HepG2 (cell line): ENCODE results near the gene PASD1. TPM values are rescaled to one million over a fixed set of nuclear protein-coding genes. Genes with fewer than 3 reads are reported as not detected.

Experiments used
- ATAC-seq: fragments of 200-7000 bp; cut with Tn5 transposase; 3 replicates; pipeline ENCODE4 v1.9.1; 2020; ENCODE audit warnings: mild to moderate bottlenecking, moderate library complexity
- BruUV-seq: library from RNA; stranded (reverse); fragments of 400-500 nt; replicated peaks from 2 replicates; lab custom pipeline; 2021; lab: Mats Ljungman, UMichigan
- CTCF ChIA-PET: fragments of 300-600 bp; formaldehyde crosslinking; extraction: SDS; loops from one replicate; lab custom pipeline; 2021; ENCODE audit warnings: low total read pairs, inconsistent platforms, low intra/inter-chr PET ratio; lab: Yijun Ruan, JAX
- POLR2A ChIA-PET: fragments of 350-600 bp; sonication (Branson Sonifier 250); formaldehyde crosslinking; loops from one replicate; lab custom pipeline; 2020; ENCODE audit warnings: antibody characterized with exemption, inconsistent platforms; lab: Yijun Ruan, JAX
- DNase-seq: peaks from one replicate; pipeline ENCODE4 v3.0.0-alpha.2; 2015; ENCODE audit warnings: low spot score
- FAIRE-seq: peaks from 3 replicates; lab custom pipeline; 2011; peaks lifted over from hg19 to GRCh38; lab: Jason Lieb, UNC
- H2AFZ ChIP-seq: one replicate; pipeline ENCODE4 v1.6.1; 2011; ENCODE audit warnings: low read length, inconsistent platforms
- H3K27ac ChIP-seq: fragments of 300-600 bp; 3 replicates; pipeline ENCODE4 v1.8.0; 2011; ENCODE audit warnings: mixed run types, mild to moderate bottlenecking, mixed read lengths, low read length, inconsistent platforms; ENCODE audit not compliant: insufficient read depth; ENCODE audit errors: extremely low read length
- H3K27me3 ChIP-seq, 2 experiments: fragments of 200-600 bp in 1 of 2; 2 replicates in 1 of 2; 3 replicates in 1 of 2; pipeline versions ENCODE4 v1.6.0 to v1.8.0; 2011; ENCODE audit warnings: low read length in 2 of 2, mild to moderate bottlenecking in 2 of 2, moderate library complexity in 2 of 2, inconsistent platforms in 1 of 2; ENCODE audit not compliant: insufficient read depth in 2 of 2, control insufficient read depth in 1 of 2
- H3K36me3 ChIP-seq, 2 experiments: fragments of 200-600 bp in 1 of 2; replicated peaks in 1 of 2; 2 replicates in 1 of 2; 3 replicates in 1 of 2; pipeline versions ENCODE4 v1.5.1 to v1.8.0; 2011; ENCODE audit warnings: low read length in 2 of 2, inconsistent platforms in 1 of 2; ENCODE audit not compliant: insufficient read depth in 2 of 2, control insufficient read depth in 1 of 2
- H3K4me1 ChIP-seq: 2 replicates; pipeline ENCODE4 v1.5.1; 2012; ENCODE audit warnings: low read length, inconsistent platforms; ENCODE audit not compliant: insufficient read depth
- H3K4me2 ChIP-seq: 2 replicates; pipeline ENCODE4 v1.6.0; 2011; ENCODE audit warnings: low read depth, low read length, inconsistent platforms
- H3K4me3 ChIP-seq, 3 experiments: fragments of 200-600 bp in 1 of 3; sonication (generic), shearing (Covaris generic) in 1 of 3; replicated peaks in 1 of 3; 2 replicates each; pipeline ENCODE4 v1.5.1; 2011 to 2016; ENCODE audit warnings: low read length in 3 of 3, inconsistent platforms in 2 of 3, low read depth in 2 of 3, mild to moderate bottlenecking in 2 of 3, control low read depth in 1 of 3, mixed read lengths in 1 of 3; ENCODE audit not compliant: insufficient read depth in 1 of 3
- H3K79me2 ChIP-seq: one replicate; pipeline ENCODE4 v1.6.1; 2011; ENCODE audit warnings: low read length, inconsistent platforms; ENCODE audit not compliant: insufficient read depth
- H3K9ac ChIP-seq: 2 replicates; pipeline ENCODE4 v1.6.0; 2011; ENCODE audit warnings: mild to moderate bottlenecking, low read depth, low read length, inconsistent platforms; ENCODE audit not compliant: insufficient read depth
- H3K9me3 ChIP-seq: 2 replicates; pipeline ENCODE4 v1.5.1; 2012; ENCODE audit warnings: mild to moderate bottlenecking, low read length
- H4K20me1 ChIP-seq: 2 replicates; pipeline ENCODE4 v1.6.0; 2011; ENCODE audit warnings: inconsistent platforms, mild to moderate bottlenecking, low read length, moderate library complexity; ENCODE audit not compliant: insufficient read depth
- FOXA1 ChIP-seq, 2 experiments: fragments of 450-650 bp in 1 of 2; sonication (generic) in 1 of 2; formaldehyde crosslinking in 1 of 2; IDR thresholded peaks; 2 replicates each; pipeline versions ENCODE4 v1.4.0 to v1.6.1; 2016 to 2020; ENCODE audit warnings: missing genetic modification reagents in 1 of 2
- FOXM1 ChIP-seq: sonication (generic); formaldehyde crosslinking; IDR thresholded peaks from 2 replicates; pipeline ENCODE4 v1.5.0; 2020; ENCODE audit warnings: missing genetic modification reagents
- GABPA ChIP-seq, 2 experiments: IDR thresholded peaks; 2 replicates each; pipeline ENCODE4 v1.6.1; 2011 to 2016; ENCODE audit warnings: low read depth in 2 of 2, low read length in 1 of 2, missing biosample characterization in 1 of 2, missing genetic modification characterization in 1 of 2
- IKZF1 ChIP-seq: fragments of 450-650 bp; IDR thresholded peaks from 2 replicates; pipeline ENCODE4 v1.7.1; 2016
- ZNF207 ChIP-seq: fragments of 450-650 bp; IDR thresholded peaks from 2 replicates; pipeline ENCODE4 v1.6.1; 2016; ENCODE audit warnings: antibody characterized with exemption, borderline replicate concordance
- ZNF354B ChIP-seq: sonication (generic); formaldehyde crosslinking; IDR thresholded peaks from 2 replicates; pipeline ENCODE4 v1.8.0; 2022; ENCODE audit warnings: mild to moderate bottlenecking, missing genetic modification reagents
- WGBS: methylation state at CpG from one replicate; pipeline ENCODE4 v1.1.6; 2017; ENCODE audit warnings: low lambda C conversion rate; 5-methylcytosine and 5-hydroxymethylcytosine counted together
- in situ Hi-C: cut with HindIII; loops from 2 replicates; pipeline ENCODE4 v1.10.0; 2017; ENCODE audit warnings: low pct_unique_long_range_greater_than_20kb; ENCODE audit not compliant: extremely low pct_ligation_motif_present
- intact Hi-C: fragments of 100-400 bp; cut with micrococcal nuclease; formaldehyde crosslinking; loops from one replicate; pipeline ENCODE4 v1.10.0; 2022; ENCODE audit not compliant: unreplicated experiment
- polyA plus RNA-seq, 8 experiments: library from polyadenylated mRNA; depleted of rRNA in 3 of 8; stranded (reverse) in 7 of 8; unstranded in 1 of 8; fragments of >200 nt; fragmentation: Illumina TruSeq in 4 of 8; extraction: Trizol in 4 of 8; gene quantifications; 2 replicates each; pipeline versions ENCODE4 v1.2.1 to v1.2.3, GENCODE V29; 2011 to 2016; ENCODE audit warnings: low read depth in 4 of 8, missing spikeins in 1 of 8, mixed read lengths in 1 of 8; ENCODE audit not compliant: insufficient read depth in 1 of 8
- total RNA-seq, 5 experiments: library from RNA; depleted of rRNA; stranded (reverse); fragments of >200 nt; fragmentation: Illumina TruSeq; extraction: Trizol; gene quantifications; 2 replicates each; pipeline ENCODE4 v1.2.3, GENCODE V29; 2016; ENCODE audit warnings: low read depth in 1 of 5
- TF ChIP-seq, protein P1 (sequence below): sonication (generic); formaldehyde crosslinking; IDR thresholded peaks from 2 replicates; pipeline ENCODE4 v1.4.0; 2020; ENCODE audit warnings: missing genetic modification reagents; ENCODE audit errors: not compliant biosample characterization
- TF ChIP-seq, protein P2 (sequence below): sonication (generic); formaldehyde crosslinking; IDR thresholded peaks from 2 replicates; pipeline ENCODE4 v1.4.0; 2020; ENCODE audit warnings: missing genetic modification reagents
- TF ChIP-seq, protein P3 (sequence below): sonication (generic); formaldehyde crosslinking; IDR thresholded peaks from 2 replicates; pipeline ENCODE4 v1.4.0; 2020; ENCODE audit warnings: missing genetic modification reagents, borderline replicate concordance

PASD1 gene
- total and polyA plus RNA-seq, 2 of the 13 experiments (the other 11 are each of a cell fraction or from before 2014, with no cell fraction given), result not detected

DNA sequence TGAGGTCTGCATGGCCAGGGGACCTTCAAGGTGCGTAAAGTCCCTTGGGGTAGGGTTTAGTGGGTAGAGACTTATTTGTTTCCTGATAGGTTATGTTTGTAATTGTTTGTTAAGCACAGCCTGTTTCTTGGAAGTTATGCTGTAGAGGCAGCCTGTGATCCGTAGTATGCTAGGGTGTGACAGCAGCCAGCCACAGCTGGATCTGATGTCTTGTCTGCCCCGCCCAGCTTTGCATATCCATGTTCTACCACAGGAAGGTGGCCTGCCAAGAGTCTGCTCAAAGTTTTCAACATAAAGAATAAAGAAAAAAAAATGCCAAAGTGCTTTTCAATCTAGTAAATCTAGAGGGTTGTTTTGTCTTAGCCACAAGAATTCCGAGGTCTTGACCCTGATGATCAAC, 112.7 kb downstream of the PASD1 start (continued):
- TF ChIP-seq, protein P1, sequence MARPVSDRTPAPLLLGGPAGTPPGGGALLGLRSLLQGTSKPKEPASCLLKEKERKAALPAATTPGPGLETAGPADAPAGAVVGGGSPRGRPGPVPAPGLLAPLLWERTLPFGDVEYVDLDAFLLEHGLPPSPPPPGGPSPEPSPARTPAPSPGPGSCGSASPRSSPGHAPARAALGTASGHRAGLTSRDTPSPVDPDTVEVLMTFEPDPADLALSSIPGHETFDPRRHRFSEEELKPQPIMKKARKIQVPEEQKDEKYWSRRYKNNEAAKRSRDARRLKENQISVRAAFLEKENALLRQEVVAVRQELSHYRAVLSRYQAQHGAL (CRISPR knock-in tag), result no peak
- TF ChIP-seq ZNF354B (CRISPR knock-in tag), result no peak
- TF ChIP-seq FOXA1 (IDR thresholded peaks at IDR 0.05), result no peak
- TF ChIP-seq FOXA1 (CRISPR knock-in tag; IDR thresholded peaks at IDR 0.05), result no peak

DNA sequence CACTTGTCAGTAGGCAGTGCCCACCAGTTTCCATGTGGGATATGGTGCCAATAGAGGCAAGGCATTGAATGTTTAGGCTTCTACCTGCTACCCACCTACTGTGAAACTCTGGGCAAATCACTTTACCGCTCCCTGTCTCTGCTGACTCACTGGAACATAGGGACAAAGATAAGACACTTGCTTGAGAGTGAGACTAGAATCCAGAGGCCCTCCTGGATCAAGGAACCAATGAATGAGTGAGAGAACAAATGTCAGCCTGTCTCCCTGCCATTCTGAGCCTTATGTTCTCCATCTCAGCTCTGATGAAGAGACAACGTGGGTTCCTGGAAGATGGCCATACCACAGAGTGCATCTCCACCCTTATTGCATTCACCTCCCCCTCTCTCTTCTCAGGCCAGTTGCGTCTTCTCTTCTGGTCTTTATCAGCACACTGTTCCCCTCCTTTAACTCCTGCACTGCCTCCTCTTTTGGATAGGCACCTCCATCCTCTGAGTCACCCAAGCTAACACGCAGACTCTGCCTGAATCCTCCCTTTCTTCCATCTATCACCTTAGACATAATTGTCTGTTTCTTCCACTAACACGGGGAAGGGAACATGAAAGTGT, 116.4 kb downstream of the PASD1 start:
- DNase-seq (no peak), ATAC-seq (no peak), FAIRE-seq (no peak)
- Histone ChIP-seq H2AFZ (no peak overlapping the region), H3K9ac (no peak overlapping the region), H3K4me2 (no peak overlapping the region), H3K27me3 (no peaks in the 10 kb centered on the region), H3K4me3 (no peak overlapping the region), H3K27ac (no peak overlapping the region), H3K4me1 (no peaks in the 10 kb centered on the region), H3K9me3 (no peaks in the 10 kb centered on the region), H4K20me1 (no peaks in the 10 kb centered on the region), H3K79me2 (no peaks in the 10 kb centered on the region), H3K36me3 (no peaks in the 10 kb centered on the region)
- ChIA-PET POLR2A (no interaction called here), CTCF (interaction anchor here (2.0 kb wide), 1 partner anchor 528 kb away, joined by 24 read pairs; no protein-coding TSS in a partner anchor)
- no TSS peak for BruUV-seq
- WGBS, result 56% methylated on average over 3 of the region's 5 CpGs
- intact Hi-C loops, result no loop called here
- in situ Hi-C loops, result loop anchor here (5.0 to 25.0 kb wide), 2 partner anchors 168 to 528 kb away; no protein-coding TSS in a partner anchor
- TF ChIP-seq, protein P2, sequence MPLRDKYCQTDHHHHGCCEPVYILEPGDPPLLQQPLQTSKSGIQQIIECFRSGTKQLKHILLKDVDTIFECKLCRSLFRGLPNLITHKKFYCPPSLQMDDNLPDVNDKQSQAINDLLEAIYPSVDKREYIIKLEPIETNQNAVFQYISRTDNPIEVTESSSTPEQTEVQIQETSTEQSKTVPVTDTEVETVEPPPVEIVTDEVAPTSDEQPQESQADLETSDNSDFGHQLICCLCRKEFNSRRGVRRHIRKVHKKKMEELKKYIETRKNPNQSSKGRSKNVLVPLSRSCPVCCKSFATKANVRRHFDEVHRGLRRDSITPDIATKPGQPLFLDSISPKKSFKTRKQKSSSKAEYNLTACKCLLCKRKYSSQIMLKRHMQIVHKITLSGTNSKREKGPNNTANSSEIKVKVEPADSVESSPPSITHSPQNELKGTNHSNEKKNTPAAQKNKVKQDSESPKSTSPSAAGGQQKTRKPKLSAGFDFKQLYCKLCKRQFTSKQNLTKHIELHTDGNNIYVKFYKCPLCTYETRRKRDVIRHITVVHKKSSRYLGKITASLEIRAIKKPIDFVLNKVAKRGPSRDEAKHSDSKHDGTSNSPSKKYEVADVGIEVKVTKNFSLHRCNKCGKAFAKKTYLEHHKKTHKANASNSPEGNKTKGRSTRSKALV (CRISPR knock-in tag), result no peak
- TF ChIP-seq ZNF207, result no peak
- TF ChIP-seq, protein P3, sequence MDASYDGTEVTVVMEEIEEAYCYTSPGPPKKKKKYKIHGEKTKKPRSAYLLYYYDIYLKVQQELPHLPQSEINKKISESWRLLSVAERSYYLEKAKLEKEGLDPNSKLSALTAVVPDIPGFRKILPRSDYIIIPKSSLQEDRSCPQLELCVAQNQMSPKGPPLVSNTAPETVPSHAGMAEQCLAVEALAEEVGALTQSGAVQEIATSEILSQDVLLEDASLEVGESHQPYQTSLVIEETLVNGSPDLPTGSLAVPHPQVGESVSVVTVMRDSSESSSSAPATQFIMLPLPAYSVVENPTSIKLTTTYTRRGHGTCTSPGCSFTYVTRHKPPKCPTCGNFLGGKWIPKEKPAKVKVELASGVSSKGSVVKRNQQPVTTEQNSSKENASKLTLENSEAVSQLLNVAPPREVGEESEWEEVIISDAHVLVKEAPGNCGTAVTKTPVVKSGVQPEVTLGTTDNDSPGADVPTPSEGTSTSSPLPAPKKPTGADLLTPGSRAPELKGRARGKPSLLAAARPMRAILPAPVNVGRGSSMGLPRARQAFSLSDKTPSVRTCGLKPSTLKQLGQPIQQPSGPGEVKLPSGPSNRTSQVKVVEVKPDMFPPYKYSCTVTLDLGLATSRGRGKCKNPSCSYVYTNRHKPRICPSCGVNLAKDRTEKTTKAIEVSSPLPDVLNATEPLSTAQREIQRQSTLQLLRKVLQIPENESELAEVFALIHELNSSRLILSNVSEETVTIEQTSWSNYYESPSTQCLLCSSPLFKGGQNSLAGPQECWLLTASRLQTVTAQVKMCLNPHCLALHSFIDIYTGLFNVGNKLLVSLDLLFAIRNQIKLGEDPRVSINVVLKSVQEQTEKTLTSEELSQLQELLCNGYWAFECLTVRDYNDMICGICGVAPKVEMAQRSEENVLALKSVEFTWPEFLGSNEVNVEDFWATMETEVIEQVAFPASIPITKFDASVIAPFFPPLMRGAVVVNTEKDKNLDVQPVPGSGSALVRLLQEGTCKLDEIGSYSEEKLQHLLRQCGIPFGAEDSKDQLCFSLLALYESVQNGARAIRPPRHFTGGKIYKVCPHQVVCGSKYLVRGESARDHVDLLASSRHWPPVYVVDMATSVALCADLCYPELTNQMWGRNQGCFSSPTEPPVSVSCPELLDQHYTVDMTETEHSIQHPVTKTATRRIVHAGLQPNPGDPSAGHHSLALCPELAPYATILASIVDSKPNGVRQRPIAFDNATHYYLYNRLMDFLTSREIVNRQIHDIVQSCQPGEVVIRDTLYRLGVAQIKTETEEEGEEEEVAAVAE, result no peak
- no peak for TF ChIP-seq IKZF1
- no peak for TF ChIP-seq GABPA (IDR thresholded peaks at IDR 0.05; ENCODE audit: low read depth, low read length)
- TF ChIP-seq GABPA (CRISPR knock-in tag; IDR thresholded peaks at IDR 0.05; ENCODE audit: low read depth), result no peak
- TF ChIP-seq FOXM1 (CRISPR knock-in tag), result no peak
